ENCODE measurements around the gene LDLRAD3.

LDLRAD3 gene

DNA sequence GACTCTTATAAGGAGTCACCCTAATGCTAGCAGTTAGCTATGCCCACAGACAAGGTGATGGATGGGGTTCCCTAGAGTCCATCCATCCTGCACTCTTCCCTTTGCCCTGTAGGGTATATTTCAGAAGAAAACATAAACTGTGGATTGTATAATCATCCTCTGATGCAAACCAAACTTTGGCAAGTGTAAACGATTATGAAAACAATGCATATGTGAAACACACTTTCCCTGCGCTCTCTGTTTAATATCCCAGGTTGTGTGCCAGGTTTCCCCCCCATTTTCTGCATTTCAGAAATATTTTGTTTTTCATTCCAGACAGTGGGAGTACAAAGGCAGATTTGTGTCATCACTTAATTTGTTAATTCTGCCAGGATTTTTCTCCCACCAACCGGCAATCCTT, 110.0 kb downstream of the LDLRAD3 start:
- no peak for DNase-seq

DNA sequence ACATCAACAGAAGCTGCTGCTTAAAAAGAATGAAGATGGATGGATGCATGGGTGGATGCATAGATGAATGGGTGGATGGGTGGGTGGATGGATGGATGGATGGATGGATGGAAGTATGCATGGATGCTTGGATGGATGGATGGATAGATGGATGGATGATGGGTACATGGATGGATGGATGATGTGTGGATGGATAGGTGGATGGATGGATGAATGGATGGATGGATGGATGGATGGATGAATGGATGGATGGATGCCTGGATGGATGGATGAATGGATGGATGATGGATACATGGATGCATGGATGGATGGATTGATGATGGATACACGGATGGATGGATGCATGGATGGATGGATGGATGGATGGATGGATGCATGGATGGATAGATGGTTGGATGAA, 110.8 kb downstream of the LDLRAD3 start:
- DNase-seq = no peak

DNA sequence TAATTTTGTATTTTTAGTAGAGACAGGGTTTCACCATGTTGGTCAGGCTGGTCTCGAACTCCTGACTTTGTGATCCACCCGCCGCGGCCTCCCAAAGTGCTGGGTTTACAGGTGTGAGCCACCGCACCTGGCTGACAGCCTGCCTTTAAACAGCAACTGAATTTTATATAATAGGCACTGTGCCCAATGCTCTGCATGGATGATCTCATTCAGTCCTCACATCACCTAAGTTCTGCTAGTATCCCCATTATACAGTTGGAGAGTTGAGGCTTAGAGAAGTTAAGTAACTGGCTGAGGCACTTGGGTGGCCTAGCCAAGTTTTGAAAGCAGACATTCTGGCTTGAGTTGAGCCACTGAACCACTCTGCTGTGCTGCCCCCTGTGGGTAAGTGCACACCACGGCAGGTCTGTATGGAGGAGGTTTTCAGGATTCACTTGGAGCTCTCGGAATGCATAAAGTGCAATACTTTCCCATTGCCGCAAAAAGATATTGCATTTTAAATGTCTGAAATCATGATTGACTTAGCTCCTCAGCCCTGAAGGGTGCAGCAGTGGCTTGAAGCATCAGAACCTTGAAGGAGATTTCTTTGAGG, 112.4 kb downstream of the LDLRAD3 start:
- no peak for DNase-seq

DNA sequence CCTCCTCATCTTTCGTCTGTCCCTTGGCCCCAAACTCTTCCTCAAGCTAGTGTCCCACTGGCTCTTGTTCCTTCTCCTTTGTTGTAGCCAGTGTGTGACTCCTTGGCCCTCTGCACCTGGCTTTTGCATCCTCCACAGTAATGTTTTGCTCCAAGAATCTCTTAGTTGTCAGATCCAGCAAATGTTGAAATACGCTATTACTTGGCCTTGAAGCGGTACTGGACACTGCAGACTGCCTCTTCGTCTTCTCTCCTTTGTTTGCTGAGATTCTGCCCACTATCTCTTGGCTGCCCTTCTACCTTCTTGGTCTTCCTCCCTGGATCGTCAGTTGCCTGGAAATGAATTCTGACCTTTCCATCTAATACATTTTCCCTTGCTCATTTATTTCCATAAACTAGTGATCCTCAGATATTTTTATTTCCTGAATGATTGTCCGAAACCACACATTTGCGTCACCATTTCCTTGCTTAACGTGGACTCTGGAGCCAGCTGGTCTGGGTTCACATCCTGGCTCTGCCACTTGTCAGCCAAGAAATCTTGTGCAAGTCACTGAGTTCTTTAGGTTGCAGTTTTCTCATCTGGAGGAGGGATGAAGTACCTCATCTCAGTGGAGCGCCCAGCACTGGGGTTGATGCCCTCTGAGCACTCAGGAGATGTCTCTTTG, 113.6 kb downstream of the LDLRAD3 start:
- DNase-seq = no peak

DNA sequence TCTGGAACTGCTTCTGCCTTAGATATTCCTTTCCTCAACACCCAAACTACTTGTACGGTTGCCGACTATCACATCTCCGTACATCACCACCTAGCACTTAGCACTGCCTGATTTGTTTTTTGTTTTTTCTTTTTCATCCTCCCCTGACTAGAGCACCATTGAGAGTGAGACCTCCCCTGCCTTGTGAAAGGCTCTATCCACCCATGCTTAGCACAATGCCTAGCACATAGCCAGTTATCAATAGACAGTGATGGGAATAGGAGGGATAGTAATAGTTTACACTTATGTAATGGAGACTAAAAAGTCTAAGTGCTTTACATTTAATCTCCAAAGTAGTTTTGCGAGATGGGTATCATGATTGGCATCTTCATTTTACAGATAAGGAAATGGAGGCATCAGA, 115.8 kb downstream of the LDLRAD3 start:
- DNase-seq = no peak

DNA sequence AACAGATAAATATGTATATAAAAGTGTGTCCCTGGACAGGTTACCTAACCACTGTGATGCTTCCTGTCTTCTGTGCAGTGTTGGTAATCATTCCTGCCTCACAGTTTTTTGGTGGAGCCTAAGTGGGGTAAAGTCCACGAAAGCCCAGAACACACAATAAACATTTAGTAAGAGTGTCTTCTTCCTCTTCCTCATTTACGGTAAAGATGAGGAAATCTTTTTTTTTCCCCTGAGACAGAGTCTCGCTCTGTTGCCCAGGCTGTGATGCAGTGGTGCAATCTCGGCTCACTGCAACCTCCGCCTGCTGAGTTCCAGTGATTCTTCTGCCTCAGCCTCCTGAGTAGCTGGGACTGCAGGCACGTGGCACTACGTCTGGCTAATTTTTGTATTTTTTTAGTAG, 117.1 kb downstream of the LDLRAD3 start:
- no peak for DNase-seq

DNA sequence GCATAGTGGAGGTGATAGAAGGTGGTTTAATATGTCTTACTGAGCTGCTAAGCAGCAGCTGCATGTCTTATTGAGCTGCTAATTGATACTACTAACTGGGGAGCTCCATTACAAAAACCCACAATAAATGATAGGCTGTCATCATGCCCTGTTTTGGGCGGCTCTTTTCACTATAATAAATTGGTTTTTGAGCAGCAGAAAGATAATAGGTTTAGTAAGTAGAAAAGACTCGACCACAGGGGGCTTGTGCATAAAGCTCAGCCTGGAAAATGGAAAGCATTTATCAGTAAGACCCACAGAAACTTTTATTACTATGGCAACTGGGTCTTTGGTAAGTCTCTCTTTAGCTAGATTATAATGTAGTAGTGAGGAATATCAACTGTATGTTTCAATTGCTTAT, 117.6 kb downstream of the LDLRAD3 start:
- no peak for DNase-seq

DNA sequence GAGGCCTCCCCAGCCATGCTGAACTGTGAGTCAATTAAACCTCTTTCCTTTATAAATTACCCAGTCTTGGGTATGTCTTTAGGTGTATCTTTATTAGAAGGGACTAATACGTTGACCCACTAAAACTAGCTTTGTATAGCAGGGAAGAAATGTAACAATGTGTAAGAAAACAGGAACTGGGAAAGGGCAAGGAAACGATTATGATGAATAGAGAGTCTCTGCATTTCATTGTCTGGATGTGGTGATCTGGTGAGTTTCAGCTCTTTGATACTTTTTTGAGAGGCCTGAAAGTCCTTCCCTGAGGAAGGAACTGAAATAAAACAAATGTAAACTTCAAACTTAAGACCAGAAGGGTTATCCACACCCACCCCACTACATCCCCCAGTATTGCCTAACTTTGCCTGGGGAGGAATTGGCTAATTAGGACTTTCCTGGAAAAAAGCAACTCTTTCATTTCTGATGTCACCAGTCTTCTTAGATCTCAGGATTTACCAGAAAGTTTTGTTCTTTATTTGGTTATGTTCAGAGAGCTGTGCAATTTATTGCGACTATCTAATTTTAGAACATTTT, 119.0 kb downstream of the LDLRAD3 start:
- DNase-seq = no peak

DNA sequence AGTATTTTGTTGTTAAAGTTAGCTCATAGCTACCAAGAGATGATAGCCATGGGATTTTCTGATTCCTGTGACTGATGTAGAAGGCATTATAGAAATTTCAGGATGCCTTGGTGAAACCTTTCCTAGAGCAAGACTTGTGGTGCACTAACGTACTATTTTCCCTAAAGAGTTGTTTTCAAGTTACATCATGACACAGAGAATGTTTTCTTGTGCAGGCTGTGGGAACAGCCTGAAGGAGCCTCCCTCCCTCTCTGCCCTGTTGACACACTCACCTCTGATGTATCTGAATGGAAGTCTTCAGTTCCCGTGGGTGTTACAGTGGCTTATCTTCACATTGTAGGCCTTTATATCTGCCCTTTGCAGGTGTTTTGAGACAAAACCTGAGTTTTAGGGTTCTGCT, 121.6 kb downstream of the LDLRAD3 start:
- DNase-seq = no peak

DNA sequence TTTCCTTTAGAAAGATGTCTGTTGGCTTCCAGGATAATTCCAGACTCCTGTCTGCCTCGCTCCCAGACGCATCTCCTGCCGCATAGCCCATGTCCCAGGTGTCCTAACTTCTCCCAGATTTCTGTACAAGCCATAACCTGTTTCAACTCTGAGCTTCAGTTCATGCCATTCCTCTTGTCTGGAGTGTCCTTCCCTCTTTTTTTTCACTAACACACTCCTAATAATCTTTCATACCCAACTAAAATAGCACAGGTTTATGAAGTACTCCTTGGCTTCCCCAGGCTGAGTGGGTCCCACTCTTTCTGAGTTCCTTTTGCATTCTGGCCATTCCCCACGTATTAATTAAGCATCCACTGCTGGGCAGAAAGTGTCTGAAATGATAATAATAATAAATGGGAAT, 123.0 kb downstream of the LDLRAD3 start:
- DNase-seq = no peak

DNA sequence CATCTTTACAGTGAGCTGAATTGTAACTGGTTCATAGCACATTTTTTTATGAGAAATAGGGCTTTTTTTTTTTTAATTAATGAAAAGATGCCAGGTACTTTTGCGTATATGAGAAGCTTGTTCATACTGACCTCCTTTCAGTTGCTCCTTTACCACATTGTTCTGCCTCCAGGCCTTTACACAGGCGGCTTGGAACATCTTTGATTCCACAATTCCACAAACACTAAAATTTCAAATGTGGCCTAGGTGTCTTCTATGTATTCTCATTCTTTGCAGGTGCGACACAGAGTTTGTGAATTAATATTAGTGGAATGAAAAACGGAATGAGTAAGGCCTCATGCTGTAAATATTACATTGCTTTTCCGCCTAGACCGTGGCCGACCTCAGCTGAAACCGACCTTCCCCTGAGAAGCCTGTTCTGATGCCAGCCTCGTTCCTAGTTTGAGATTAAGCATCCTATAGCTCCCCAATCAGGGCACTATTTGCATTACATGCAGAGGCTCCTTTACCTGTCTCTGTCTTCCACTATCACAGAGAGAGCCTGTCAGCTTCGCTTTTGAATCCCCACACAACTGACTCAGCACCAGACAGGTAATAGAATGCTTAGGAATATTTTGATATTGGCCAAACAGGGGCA, 125.8 kb downstream of the LDLRAD3 start:
- DNase-seq = peak; percentile 50

DNA sequence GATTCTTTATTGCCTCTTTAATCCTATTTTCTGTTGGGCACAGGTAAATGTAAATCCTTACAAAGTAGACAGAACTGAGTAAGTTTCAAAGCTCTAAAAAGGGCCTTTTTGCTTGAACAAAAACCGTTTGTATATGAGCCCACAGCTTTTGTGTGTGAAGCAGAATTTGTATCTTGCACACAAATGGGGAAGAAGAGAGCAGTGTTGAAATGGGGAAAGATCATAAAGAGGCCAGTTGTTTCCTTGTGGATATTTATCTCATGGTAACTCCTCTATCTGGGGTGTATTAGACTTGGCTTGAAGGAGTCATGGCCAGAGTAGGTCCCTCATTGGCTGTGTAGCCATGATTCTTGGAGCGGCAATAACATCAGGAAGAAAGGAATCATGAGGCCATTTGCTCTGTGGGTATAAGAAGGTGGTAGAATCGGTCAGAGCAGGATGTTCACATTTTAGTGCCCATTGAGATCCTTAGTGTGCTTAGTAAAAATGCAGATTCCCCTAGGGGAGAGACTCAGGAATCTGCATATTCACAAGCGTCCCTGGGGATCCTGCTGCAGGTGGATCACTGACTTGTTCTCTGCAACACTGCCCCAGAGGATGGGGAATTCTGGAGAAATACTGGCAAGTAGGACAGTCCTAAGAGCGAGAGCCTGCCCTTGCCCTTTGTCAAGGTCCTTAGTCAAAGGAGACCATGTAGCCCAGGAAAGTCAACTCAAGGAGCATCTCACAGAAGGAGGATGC, 126.5 kb downstream of the LDLRAD3 start:
- DNase-seq = no peak

DNA sequence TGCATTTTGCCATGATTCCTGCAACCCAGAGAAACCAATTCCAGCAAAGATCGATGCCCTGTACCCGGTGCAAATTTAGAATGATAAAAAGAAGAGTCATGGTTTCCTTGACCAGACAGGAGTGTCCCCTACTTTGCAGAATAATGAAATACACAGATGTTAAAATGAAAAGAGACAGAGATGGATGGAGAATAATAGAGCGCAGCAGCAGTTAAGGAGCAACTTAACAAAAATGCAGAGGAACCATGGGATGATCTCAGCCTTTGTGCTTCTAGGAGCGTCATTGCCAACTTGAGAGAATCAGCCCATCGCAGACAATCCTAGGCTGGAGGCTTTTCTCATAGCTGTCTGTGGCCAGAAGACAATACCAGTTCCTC, 127.1 kb downstream of the LDLRAD3 start:
- no peak for DNase-seq

DNA sequence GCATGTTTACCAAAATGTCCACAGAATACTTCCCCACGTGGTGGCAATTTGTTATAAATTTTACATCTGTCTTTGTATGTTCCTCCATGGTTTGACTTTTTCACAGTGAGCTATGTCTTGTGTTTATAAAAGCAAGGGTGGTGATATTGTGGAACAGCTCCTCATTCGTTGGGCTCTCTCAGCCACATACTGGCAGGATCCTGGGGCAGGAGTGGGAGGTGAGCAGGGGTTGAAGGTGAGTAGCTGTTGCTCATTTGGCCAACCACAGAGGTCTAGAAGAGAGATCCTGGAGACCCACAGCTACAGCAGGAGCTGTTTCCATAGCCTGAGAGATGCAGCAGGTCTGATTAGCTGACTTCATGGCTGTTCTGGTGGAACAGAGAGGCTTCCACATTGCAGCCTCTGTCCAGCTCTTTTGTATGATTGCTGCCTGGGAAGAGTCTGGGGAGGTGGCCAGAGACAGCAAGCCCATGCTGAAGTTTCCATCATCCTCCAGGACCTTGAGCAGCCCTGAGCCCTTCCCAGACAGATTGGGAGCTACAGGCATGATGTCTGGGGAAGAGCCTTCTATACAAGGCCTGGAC, 128.1 kb downstream of the LDLRAD3 start:
- no peak for DNase-seq

DNA sequence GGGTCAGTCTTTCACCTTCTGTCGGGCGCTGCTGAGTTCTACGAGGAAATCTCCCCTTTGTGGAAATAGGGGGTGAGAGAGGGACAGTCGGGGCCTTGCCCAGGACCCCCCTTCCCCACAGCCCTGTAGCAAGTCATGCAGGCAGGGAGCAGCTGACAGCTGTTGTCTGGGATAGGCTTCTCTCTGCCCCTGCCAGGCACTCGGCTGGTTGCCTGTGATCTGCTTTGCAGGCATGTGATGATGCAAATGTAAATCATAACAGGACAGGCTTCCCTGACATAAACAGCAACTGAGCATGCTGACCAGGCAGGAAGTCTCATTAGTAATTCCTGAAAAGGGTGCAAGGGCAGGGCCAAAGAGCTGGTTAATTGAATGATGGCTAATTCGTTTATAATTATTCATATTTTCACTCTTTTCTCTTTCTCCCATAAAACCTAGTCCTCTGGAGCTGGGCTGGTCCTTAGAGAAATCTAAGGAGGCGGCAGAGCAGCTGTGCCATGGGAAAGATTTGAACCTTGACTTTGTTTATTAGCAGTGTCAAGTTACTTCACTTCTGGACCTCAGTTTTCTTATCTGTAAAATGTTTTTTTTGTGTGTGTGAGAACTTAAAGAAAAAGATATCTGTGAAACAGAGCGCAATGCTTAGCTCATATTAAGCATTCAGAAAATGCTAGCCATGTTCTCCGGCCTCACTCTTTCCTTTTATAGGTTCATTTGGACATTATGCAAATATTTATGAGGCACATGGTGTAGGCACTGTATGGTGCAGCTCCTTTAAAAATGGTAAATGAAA, 129.7 kb downstream of the LDLRAD3 start:
- peak; percentile 68 for DNase-seq

DNA sequence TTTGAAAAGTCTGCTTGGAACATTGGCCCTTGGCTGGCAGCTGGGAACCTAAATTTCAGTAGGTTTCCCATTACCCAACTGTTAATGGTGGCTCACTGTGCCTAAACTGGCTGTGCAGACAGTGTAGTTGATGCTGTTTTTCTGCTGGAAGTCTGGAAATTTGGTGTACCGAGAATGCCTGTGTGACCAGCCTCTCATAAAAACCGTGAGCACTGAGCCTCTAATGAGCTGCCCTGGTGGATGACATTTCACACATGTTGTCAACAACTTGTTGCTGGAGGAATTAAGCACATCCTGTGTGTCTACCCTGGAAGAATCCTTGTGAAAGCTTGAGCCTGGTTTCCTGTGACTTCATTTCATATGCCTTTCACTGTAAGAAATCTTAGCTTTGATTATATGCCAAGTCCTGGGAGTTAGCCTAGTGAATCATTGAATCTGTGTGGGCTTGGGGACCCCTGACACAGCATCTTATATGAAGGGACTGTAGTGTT, 131.1 kb downstream of the LDLRAD3 start:
- DNase-seq = no peak

DNA sequence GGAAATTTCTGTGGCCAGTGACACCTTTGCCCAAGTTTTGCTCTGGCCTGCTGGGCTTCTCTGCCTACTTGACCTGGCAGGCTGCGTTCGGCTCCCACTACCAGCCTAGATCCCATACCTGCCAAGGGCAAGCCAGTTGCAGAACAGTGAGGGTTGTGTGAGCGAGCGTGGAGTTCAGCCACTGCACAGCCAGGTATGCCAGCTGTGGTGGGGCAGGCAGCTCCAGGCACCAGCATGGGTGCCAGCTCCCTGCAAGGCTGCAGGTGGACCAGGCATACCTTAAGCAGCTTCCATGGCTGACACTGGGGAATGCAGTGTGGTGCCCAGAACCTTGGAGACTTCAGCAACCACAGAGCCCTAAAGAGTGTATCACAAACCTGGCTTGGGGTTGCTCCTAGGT, 133.5 kb downstream of the LDLRAD3 start:
- no peak for DNase-seq

DNA sequence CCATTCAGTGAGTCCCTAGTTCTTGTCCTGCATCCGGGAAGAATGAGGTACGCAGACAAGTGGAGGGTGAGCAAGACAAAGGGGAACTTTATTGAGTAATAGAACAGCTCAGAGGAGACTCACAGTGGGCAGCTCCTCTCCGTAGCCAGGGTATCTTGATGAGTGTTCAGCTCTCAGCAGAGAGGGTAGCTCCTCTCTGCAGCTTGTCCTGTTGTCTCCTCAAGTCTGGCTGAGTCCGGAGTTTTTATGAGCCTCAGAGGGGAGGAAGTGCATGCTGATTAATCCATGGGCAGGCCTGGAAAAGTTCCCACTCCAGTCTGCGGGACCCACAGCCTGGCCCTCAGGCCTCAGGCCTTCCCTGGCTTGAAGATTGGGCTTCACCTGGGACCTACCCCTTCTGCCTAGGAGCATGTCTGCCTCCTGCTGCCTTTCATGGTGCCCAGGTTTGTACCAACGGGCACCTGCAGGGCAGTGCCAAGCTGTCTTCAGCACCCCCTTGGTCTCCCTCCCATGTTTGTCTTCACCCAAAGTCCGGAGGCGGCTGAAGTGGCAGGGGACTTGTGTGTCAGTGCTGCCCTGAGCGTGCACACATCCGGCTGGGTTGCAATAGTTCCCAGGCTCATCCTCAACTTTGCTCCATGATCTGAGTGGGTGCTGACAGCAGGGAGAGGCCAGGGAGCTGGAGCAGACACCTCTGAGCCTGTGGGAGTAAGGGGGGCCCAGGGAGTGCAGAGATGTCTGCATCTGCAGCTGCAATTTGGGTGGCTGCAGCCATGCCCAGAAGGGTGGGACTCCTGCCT, 134.2 kb downstream of the LDLRAD3 start:
- no peak for DNase-seq

DNA sequence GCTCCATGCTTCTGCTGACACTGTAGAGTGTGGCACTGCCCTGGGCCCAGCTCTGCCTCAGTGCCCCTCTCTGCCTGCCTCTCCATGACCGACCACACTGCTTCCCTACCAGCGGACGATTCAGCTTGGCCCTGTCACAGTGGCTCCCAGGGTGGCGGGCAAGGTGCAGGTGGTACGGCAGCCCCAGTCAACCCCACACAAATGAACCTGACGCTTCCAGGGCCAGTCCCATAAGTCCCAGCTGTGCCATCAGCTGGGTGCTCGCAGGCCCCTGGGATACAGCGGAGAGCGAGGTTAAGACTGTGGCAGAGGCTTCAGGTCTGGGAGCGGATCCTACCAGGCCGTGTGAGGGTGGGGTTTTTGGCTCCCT, 134.8 kb downstream of the LDLRAD3 start:
- DNase-seq = no peak

DNA sequence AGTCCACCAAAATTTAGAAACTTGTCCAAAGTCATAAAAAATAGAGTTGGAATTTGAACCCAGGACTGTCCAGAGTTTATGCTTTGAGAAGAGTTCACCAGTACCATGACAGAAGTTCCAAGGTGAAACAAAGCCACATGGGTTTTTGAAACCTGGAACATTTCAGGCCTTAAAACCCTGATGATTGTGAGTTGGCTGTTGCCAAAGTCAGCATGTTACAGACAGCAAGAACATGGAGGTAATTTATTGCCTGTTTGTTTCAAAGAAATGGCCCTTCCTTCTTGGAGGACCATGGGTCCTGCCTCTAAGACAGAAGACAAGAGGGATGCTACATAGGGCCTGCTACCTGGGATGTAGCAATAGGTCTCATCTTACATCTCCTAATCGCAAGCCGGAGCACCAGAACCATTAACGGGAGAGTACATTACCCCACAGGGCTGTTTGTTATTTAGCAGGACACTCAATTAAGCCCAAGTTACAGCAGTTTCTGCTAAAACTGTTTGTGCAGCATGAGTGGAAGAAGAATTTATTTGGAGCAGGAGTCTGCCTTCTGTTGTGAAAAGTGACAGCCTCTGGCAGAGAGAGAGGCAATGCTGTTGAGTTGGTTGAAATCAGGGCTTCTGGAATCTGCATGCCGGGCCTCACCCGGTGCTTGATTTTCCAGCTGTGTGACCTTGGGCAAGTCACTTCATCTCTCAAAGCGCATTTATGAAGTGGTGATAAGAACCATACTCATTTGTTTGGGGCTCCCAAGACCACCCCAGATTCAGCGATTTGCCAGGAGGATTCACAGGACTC, 136.2 kb downstream of the LDLRAD3 start:
- no peak for DNase-seq
